ENCODE results near the gene MAG. TPM values are rescaled to one million over a fixed set of nuclear protein-coding genes. Genes with fewer than 3 reads are reported as not detected.

MAG gene
- total RNA-seq, 1 experiment from 2014 or later, result 0.46 TPM

- TF ChIP-seq, protein P1, sequence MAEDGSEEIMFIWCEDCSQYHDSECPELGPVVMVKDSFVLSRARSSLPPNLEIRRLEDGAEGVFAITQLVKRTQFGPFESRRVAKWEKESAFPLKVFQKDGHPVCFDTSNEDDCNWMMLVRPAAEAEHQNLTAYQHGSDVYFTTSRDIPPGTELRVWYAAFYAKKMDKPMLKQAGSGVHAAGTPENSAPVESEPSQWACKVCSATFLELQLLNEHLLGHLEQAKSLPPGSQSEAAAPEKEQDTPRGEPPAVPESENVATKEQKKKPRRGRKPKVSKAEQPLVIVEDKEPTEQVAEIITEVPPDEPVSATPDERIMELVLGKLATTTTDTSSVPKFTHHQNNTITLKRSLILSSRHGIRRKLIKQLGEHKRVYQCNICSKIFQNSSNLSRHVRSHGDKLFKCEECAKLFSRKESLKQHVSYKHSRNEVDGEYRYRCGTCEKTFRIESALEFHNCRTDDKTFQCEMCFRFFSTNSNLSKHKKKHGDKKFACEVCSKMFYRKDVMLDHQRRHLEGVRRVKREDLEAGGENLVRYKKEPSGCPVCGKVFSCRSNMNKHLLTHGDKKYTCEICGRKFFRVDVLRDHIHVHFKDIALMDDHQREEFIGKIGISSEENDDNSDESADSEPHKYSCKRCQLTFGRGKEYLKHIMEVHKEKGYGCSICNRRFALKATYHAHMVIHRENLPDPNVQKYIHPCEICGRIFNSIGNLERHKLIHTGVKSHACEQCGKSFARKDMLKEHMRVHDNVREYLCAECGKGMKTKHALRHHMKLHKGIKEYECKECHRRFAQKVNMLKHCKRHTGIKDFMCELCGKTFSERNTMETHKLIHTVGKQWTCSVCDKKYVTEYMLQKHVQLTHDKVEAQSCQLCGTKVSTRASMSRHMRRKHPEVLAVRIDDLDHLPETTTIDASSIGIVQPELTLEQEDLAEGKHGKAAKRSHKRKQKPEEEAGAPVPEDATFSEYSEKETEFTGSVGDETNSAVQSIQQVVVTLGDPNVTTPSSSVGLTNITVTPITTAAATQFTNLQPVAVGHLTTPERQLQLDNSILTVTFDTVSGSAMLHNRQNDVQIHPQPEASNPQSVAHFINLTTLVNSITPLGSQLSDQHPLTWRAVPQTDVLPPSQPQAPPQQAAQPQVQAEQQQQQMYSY (CRISPR knock-in tag; IDR thresholded peaks at IDR 0.05), result no peak
- no peak for TF ChIP-seq CREB1 (CRISPR knock-in tag; IDR thresholded peaks at IDR 0.05)
- TF ChIP-seq STAT6 (CRISPR knock-in tag; conservative IDR thresholded peaks at IDR 0.05; ENCODE audit: low read depth), result no peak
- TF ChIP-seq ZNF532 (CRISPR knock-in tag; IDR thresholded peaks at IDR 0.05; ENCODE audit: borderline replicate concordance), result no peak
- no peak for TF ChIP-seq ZNF317 (CRISPR knock-in tag; IDR thresholded peaks at IDR 0.05; ENCODE audit: borderline replicate concordance, low read depth)
- TF ChIP-seq PRRX2 (CRISPR knock-in tag; IDR thresholded peaks at IDR 0.05), result no peak
- TF ChIP-seq ZBTB21 (CRISPR knock-in tag; IDR thresholded peaks at IDR 0.05; ENCODE audit: borderline replicate concordance), result no peak
- no peak for TF ChIP-seq HMGXB4 (CRISPR knock-in tag; IDR thresholded peaks at IDR 0.05)
Observed at GRCh38 chr19:35302446-35302845, 10.5 kb downstream of the MAG start (continued).

DNA sequence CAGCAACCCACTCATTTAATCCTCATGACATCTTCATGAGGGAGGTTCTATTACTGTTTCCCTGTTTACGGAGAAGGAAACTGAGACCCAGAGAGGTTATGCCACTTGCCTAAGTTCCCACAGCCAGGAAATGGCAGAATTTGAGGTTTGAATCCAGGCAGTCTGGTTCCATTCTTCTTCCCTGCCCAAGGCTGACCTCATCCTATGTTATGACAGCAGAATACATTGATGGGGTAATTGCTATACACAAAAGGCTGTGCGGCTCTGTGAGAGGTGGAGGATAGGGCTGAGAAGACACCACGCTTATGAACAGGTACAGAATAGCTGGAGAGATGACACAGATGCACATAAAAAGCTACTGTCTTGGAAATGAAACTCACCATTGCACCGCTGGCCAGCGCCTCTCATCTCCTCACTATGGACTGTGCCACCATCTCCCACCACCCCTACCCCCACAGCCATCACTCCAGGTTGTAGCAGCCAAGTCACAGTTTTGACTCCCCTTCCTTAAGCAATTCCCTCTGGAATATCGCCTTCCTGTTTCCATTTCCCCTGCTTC, 11.5 kb downstream of the MAG start:
- H3K4me3 Mint-ChIP-seq, result no peak overlapping the region
- H3K27ac Mint-ChIP-seq, result no peak overlapping the region
- H3K4me1 Mint-ChIP-seq, result no peaks in the 10 kb centered on the region
- ATAC-seq (no peak), DNase-seq (ENCODE audit: low spot score) (no peak)
- H3K36me3 Mint-ChIP-seq, result no peaks in the 10 kb centered on the region
- H3K9me3 Mint-ChIP-seq, result no peaks in the 10 kb centered on the region; the same call in 1 of the 2 replicates
- H3K27me3 Mint-ChIP-seq (ENCODE audit: low read depth), result no peaks in the 10 kb centered on the region; the same call in 1 of the 2 replicates
- ChIA-PET POLR2A (no interaction called here), CTCF (no interaction called here)
- TF ChIP-seq ARID4B (CRISPR knock-in tag; IDR thresholded peaks at IDR 0.05; ENCODE audit: borderline replicate concordance), result no peak
- no peak for TF ChIP-seq FOXJ3 (CRISPR knock-in tag; IDR thresholded peaks at IDR 0.05; ENCODE audit: borderline replicate concordance)
- no peak for TF ChIP-seq NFE2L1 (CRISPR knock-in tag; IDR thresholded peaks at IDR 0.05)
- no peak for TF ChIP-seq ZSCAN18 (CRISPR knock-in tag; IDR thresholded peaks at IDR 0.05)
- TF ChIP-seq ZBTB43 (CRISPR knock-in tag; IDR thresholded peaks at IDR 0.05), result no peak
- no peak for TF ChIP-seq ZBTB21 (CRISPR knock-in tag; IDR thresholded peaks at IDR 0.05; ENCODE audit: borderline replicate concordance)
- no peak for TF ChIP-seq MAX (CRISPR knock-in tag; IDR thresholded peaks at IDR 0.05)
